NT2/D1 (cell line): ENCODE data around the gene KIF18A.

Source experiments
- YY1 ChIP-seq: IDR thresholded peaks from 2 replicates; pipeline ENCODE4 v1.6.1; 2011; ENCODE audit not compliant: insufficient read length, insufficient read depth
- ZNF274 ChIP-seq: IDR thresholded peaks from 2 replicates; pipeline ENCODE4 v1.6.1; 2011; ENCODE audit warnings: mild to moderate bottlenecking, low read depth, low read length

GRCh38 chr11:28017816-28018215, 90.1 kb downstream of the KIF18A start:
- TF ChIP-seq ZNF274 (no peak), YY1 (no peak)
